Measurements from ENCODE around the gene POU3F3. TPM values are rescaled to one million over a fixed set of nuclear protein-coding genes. Genes with fewer than 3 reads are reported as not detected.

The POU3F3 gene
- total RNA-seq, 1 experiment from 2014 or later, result not detected

DNA sequence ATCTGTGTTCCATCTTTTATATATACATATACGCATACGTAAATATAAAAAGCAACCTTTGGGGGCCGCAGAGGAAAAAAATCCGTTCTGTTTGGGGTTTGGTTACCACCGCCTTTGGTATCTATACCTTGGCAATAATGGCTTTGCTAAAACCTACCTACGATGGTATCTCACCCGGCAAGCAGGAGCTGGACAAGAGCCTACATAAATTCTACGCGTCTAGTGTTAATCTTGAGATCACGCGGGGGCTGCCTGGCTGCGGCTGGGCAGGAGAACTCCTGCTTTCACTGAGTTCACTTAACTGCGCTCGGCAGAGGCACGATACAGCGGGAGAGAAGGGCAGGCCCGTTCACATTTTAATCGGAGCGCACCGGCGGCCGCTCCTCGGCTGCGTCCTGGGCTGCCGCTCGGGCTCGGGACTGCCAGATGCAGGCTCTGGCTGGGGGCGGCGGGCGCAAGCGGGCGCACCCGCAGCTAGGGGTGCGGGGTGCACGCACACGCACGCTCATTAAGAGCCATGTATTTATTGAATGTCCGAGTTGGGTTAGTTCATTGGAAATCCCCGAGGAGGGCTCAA is 1.7 kb upstream of the POU3F3 start:
- Histone ChIP-seq H3K79me2 (ENCODE audit: insufficient read depth, low read length) (no peaks in the 10 kb centered on the region), H4K20me1 (ENCODE audit: insufficient read depth) (no peaks in the 10 kb centered on the region), H3K27me3 (ENCODE audit: insufficient read depth, low read length) (peaks cover 5% of the 10 kb centered on the region; the same call in 1 of the 2 replicates), H3K4me1 (ENCODE audit: control insufficient read depth in 1 of 2, insufficient read depth in 2 of 2, low read length in 2 of 2) (no peaks in the 10 kb centered on the region), H2AFZ (ENCODE audit: low read depth, low read length, poor library complexity, severe bottlenecking) (no peak overlapping the region), H3K9me3 (ENCODE audit: control insufficient read depth in 1 of 2, insufficient read depth in 1 of 2, low read depth in 1 of 2, low read length in 2 of 2) (no peaks in the 10 kb centered on the region), H3K4me3 (replicated peaks in 1 of 2; ENCODE audit: low read depth in 1 of 2, low read length in 2 of 2) (no peak overlapping the region), H3K9me2 (ENCODE audit: insufficient read depth) (no peaks in the 10 kb centered on the region), H3K9ac (ENCODE audit: low read length) (no peak overlapping the region), H3K4me2 (ENCODE audit: low read length) (no peak overlapping the region), H3K27ac (ENCODE audit: low read depth, low read length) (no peak overlapping the region), H3K36me3 (ENCODE audit: control insufficient read depth in 1 of 2, insufficient read depth in 2 of 2, low read length in 2 of 2) (no peaks in the 10 kb centered on the region)
- ATAC-seq (no peak), DNase-seq (ENCODE audit: low read depth, low spot score) (no peak)
- ChIA-PET POLR2A (no interaction called here), CTCF (no interaction called here), RAD21 (ENCODE audit: low non-redundant PET in 1 of 2, low total read pairs in 2 of 2, uncharacterized antibody in 2 of 2, unreplicated experiment in 2 of 2) (no interaction called here)
- intact Hi-C loops (cut with micrococcal nuclease), result no loop called here
- no peak for TF ChIP-seq RAD21 (IDR thresholded peaks at IDR 0.05; ENCODE audit: low read depth)
- TF ChIP-seq CBX3 (IDR thresholded peaks at IDR 0.05; ENCODE audit: low read depth), result no peak
- TF ChIP-seq, protein P1, sequence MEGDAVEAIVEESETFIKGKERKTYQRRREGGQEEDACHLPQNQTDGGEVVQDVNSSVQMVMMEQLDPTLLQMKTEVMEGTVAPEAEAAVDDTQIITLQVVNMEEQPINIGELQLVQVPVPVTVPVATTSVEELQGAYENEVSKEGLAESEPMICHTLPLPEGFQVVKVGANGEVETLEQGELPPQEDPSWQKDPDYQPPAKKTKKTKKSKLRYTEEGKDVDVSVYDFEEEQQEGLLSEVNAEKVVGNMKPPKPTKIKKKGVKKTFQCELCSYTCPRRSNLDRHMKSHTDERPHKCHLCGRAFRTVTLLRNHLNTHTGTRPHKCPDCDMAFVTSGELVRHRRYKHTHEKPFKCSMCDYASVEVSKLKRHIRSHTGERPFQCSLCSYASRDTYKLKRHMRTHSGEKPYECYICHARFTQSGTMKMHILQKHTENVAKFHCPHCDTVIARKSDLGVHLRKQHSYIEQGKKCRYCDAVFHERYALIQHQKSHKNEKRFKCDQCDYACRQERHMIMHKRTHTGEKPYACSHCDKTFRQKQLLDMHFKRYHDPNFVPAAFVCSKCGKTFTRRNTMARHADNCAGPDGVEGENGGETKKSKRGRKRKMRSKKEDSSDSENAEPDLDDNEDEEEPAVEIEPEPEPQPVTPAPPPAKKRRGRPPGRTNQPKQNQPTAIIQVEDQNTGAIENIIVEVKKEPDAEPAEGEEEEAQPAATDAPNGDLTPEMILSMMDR (IDR thresholded peaks at IDR 0.05 in 2 of 3, conservative IDR thresholded peaks at IDR 0.05 in 1 of 3; ENCODE audit: borderline replicate concordance in 1 of 3, insufficient read depth in 1 of 3, low read depth in 2 of 3, low read length in 2 of 3), result no peak
- TF ChIP-seq POLR2AphosphoS5 (IDR thresholded peaks at IDR 0.05; ENCODE audit: low read depth, low read length), result no peak
- BruUV-seq (replicated peaks), result no TSS peak

GRCh38 chr2:104854498-104855220 is 744 bp downstream of the POU3F3 start:
- POLR2A ChIA-PET, result no interaction called here
- no peak overlapping the region for H2AFZ ChIP-seq (ENCODE audit: low read depth, low read length, poor library complexity, severe bottlenecking)
- RAD21 ChIA-PET (ENCODE audit: low non-redundant PET in 1 of 2, low total read pairs in 2 of 2, uncharacterized antibody in 2 of 2, unreplicated experiment in 2 of 2), result no interaction called here
- BruUV-seq (replicated peaks), result no TSS peak
- H3K27ac ChIP-seq (ENCODE audit: low read depth, low read length), result no peak overlapping the region
- no peaks in the 10 kb centered on the region for H3K36me3 ChIP-seq (ENCODE audit: control insufficient read depth in 1 of 2, insufficient read depth in 2 of 2, low read length in 2 of 2)
- no peaks in the 10 kb centered on the region for H3K9me2 ChIP-seq (ENCODE audit: insufficient read depth)
- no peaks in the 10 kb centered on the region for H3K27me3 ChIP-seq (ENCODE audit: insufficient read depth, low read length)
- H3K9ac ChIP-seq (ENCODE audit: low read length), result no peak overlapping the region
- H3K4me1 ChIP-seq (ENCODE audit: control insufficient read depth in 1 of 2, insufficient read depth in 2 of 2, low read length in 2 of 2), result no peaks in the 10 kb centered on the region
- intact Hi-C loops (cut with micrococcal nuclease), result no loop called here
- no peaks in the 10 kb centered on the region for H3K79me2 ChIP-seq (ENCODE audit: insufficient read depth, low read length)
- H3K9me3 ChIP-seq (ENCODE audit: control insufficient read depth in 1 of 2, insufficient read depth in 1 of 2, low read depth in 1 of 2, low read length in 2 of 2), result no peaks in the 10 kb centered on the region
- no peak for ATAC-seq
- no peak for DNase-seq (ENCODE audit: low read depth, low spot score)
- no peak overlapping the region for H3K4me3 ChIP-seq (replicated peaks in 1 of 2; ENCODE audit: low read depth in 1 of 2, low read length in 2 of 2)
- no peaks in the 10 kb centered on the region for H4K20me1 ChIP-seq (ENCODE audit: insufficient read depth)
- CTCF ChIA-PET, result no interaction called here
- no peak overlapping the region for H3K4me2 ChIP-seq (ENCODE audit: low read length)
- TF ChIP-seq SP1 (IDR thresholded peaks at IDR 0.05; ENCODE audit: low read depth), result no peak
- no peak for TF ChIP-seq EZH2 (IDR thresholded peaks at IDR 0.05)
- TF ChIP-seq, protein P2, sequence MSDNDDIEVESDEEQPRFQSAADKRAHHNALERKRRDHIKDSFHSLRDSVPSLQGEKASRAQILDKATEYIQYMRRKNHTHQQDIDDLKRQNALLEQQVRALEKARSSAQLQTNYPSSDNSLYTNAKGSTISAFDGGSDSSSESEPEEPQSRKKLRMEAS (IDR thresholded peaks at IDR 0.05), result no peak
- TF ChIP-seq, protein P1 (IDR thresholded peaks at IDR 0.05 in 2 of 3, conservative IDR thresholded peaks at IDR 0.05 in 1 of 3; ENCODE audit: borderline replicate concordance in 1 of 3, insufficient read depth in 1 of 3, low read depth in 2 of 3, low read length in 2 of 3), result no peak
- TF ChIP-seq SIN3A (IDR thresholded peaks at IDR 0.05; ENCODE audit: low read depth), result no peak
- no peak for TF ChIP-seq EGR1 (IDR thresholded peaks at IDR 0.05; ENCODE audit: low read depth)
- TF ChIP-seq RAD21 (IDR thresholded peaks at IDR 0.05; ENCODE audit: low read depth), result no peak
- TF ChIP-seq SRF (IDR thresholded peaks at IDR 0.05; ENCODE audit: low read depth), result no peak
- TF ChIP-seq, protein P3, sequence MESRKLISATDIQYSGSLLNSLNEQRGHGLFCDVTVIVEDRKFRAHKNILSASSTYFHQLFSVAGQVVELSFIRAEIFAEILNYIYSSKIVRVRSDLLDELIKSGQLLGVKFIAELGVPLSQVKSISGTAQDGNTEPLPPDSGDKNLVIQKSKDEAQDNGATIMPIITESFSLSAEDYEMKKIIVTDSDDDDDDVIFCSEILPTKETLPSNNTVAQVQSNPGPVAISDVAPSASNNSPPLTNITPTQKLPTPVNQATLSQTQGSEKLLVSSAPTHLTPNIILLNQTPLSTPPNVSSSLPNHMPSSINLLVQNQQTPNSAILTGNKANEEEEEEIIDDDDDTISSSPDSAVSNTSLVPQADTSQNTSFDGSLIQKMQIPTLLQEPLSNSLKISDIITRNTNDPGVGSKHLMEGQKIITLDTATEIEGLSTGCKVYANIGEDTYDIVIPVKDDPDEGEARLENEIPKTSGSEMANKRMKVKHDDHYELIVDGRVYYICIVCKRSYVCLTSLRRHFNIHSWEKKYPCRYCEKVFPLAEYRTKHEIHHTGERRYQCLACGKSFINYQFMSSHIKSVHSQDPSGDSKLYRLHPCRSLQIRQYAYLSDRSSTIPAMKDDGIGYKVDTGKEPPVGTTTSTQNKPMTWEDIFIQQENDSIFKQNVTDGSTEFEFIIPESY (IDR thresholded peaks at IDR 0.05; ENCODE audit: extremely low read depth, insufficient replicate concordance, low read length), result no peak
- no peak for TF ChIP-seq CEBPB (IDR thresholded peaks at IDR 0.05; ENCODE audit: low read depth)

Measured in HCT116 (cell line).